HEK293 (cell line): Measurements from ENCODE around the gene UGT1A10.
A peak's percentile ranks its signal among the peaks of the same experiment; 100 is the strongest.
"Not testable (repeated sequence)": the region's sequence is repeated elsewhere in the genome, so short reads cannot be mapped to it uniquely, and the experiment has no call there.

ENCODE experiments used
- CTCF ChIA-PET: fragments of 350-600 bp; formaldehyde crosslinking; extraction: SDS; loops from one replicate; lab custom pipeline; 2021; ENCODE audit warnings: antibody characterized with exemption; lab: Yijun Ruan, JAX
- POLR2A ChIA-PET: fragments of 300-600 bp; formaldehyde crosslinking; extraction: SDS; loops from one replicate; lab custom pipeline; 2020; ENCODE audit warnings: antibody characterized with exemption, inconsistent platforms; lab: Yijun Ruan, JAX
- H3K27ac ChIP-seq: fragments of 200-500 bp; sonication (Bioruptor generic); 2 replicates; pipeline ENCODE4 v1.5.1; 2014; ENCODE audit warnings: low read depth, low read length, control low read depth, inconsistent platforms; ENCODE audit errors: extremely low read depth
- H3K36me3 ChIP-seq, 2 experiments: fragments of 200-500 bp in 1 of 2; sonication (Bioruptor generic) in 1 of 2; 1 replicate in 1 of 2; 2 replicates in 1 of 2; pipeline ENCODE4 v1.5.1; 2014 to 2017; ENCODE audit warnings: inconsistent platforms in 2 of 2, low read length in 2 of 2; ENCODE audit not compliant: control insufficient read depth in 2 of 2, insufficient read depth in 1 of 2
- H3K4me1 ChIP-seq: fragments of 200-500 bp; sonication (Bioruptor generic); 2 replicates; pipeline ENCODE4 v1.5.1; 2014; ENCODE audit warnings: mild to moderate bottlenecking, low read length, inconsistent platforms; ENCODE audit not compliant: control insufficient read depth, insufficient read depth
- H3K4me3 ChIP-seq: 2 replicates; pipeline ENCODE4 v1.5.1; 2011; ENCODE audit warnings: low read depth, mild to moderate bottlenecking, control low read depth, low read length, moderate library complexity
- H3K9me3 ChIP-seq: fragments of 200-500 bp; sonication (Bioruptor generic); 2 replicates; pipeline ENCODE4 v1.5.1; 2014; ENCODE audit warnings: low read depth, low read length, inconsistent platforms; ENCODE audit not compliant: control insufficient read depth, insufficient read depth
- ATF2 ChIP-seq: fragments of 450-650 bp; formaldehyde crosslinking; IDR thresholded peaks from 2 replicates; pipeline ENCODE4 v1.5.1; 2016; ENCODE audit warnings: missing biosample characterization, missing genetic modification characterization, low read depth
- GLI2 ChIP-seq: fragments of 450-650 bp; formaldehyde crosslinking; IDR thresholded peaks from 2 replicates; pipeline ENCODE4; 2017; ENCODE audit warnings: missing biosample characterization, missing genetic modification characterization, low read depth, borderline replicate concordance
- OSR2 ChIP-seq: fragments of 450-650 bp; formaldehyde crosslinking; IDR thresholded peaks from 2 replicates; pipeline ENCODE4 v1.5.1; 2016; ENCODE audit warnings: missing biosample characterization, missing genetic modification characterization
- ZBTB44 ChIP-seq: fragments of 450-650 bp; IDR thresholded peaks from 2 replicates; pipeline ENCODE4 v1.5.1; 2018; ENCODE audit warnings: missing biosample characterization, mild to moderate bottlenecking, missing genetic modification characterization
- ZNF146 ChIP-seq: fragments of 450-650 bp; formaldehyde crosslinking; IDR thresholded peaks from 2 replicates; pipeline ENCODE4 v1.5.1; 2016; ENCODE audit warnings: missing biosample characterization, missing genetic modification characterization
- ZNF157 ChIP-seq: fragments of 450-650 bp; formaldehyde crosslinking; IDR thresholded peaks from 2 replicates; pipeline ENCODE4 v1.5.1; 2016; ENCODE audit warnings: missing biosample characterization, missing genetic modification characterization
- ZNF174 ChIP-seq: fragments of 450-650 bp; formaldehyde crosslinking; IDR thresholded peaks from 2 replicates; pipeline ENCODE4 v1.5.0; 2017; ENCODE audit warnings: missing biosample characterization, mild to moderate bottlenecking, missing genetic modification characterization
- ZNF2 ChIP-seq: fragments of 450-650 bp; formaldehyde crosslinking; IDR thresholded peaks from 2 replicates; pipeline ENCODE4 v1.5.1; 2016; ENCODE audit warnings: missing biosample characterization, missing genetic modification characterization
- ZNF223 ChIP-seq: fragments of 450-650 bp; formaldehyde crosslinking; IDR thresholded peaks from 2 replicates; pipeline ENCODE4 v1.5.1; 2016; ENCODE audit warnings: missing biosample characterization, missing genetic modification characterization
- ZNF366 ChIP-seq: fragments of 450-650 bp; formaldehyde crosslinking; conservative IDR thresholded peaks from 2 replicates; pipeline ENCODE4 v1.5.1; 2016; ENCODE audit warnings: missing biosample characterization, missing genetic modification characterization
- ZNF398 ChIP-seq: fragments of 450-650 bp; formaldehyde crosslinking; IDR thresholded peaks from 2 replicates; pipeline ENCODE4 v1.5.1; 2017; ENCODE audit warnings: missing biosample characterization, missing genetic modification characterization
- ZNF501 ChIP-seq: fragments of 450-650 bp; formaldehyde crosslinking; IDR thresholded peaks from 2 replicates; pipeline ENCODE4 v1.5.1; 2016; ENCODE audit warnings: missing biosample characterization, missing genetic modification characterization
- ZNF529 ChIP-seq: fragments of 450-650 bp; formaldehyde crosslinking; IDR thresholded peaks from 2 replicates; pipeline ENCODE4 v1.5.1; 2017; ENCODE audit warnings: missing genetic modification characterization, missing biosample characterization; ENCODE audit not compliant: insufficient replicate concordance
- ZNF626 ChIP-seq: fragments of 450-650 bp; sonication (Bioruptor Pico); formaldehyde crosslinking; IDR thresholded peaks from 2 replicates; pipeline ENCODE4 v1.5.1; 2018; ENCODE audit warnings: missing biosample characterization, missing genetic modification characterization, inconsistent platforms
- TF ChIP-seq, protein P1 (sequence below): fragments of 450-650 bp; formaldehyde crosslinking; IDR thresholded peaks from 2 replicates; pipeline ENCODE4 v1.5.1; 2016; ENCODE audit warnings: missing biosample characterization, missing genetic modification characterization
- TF ChIP-seq, protein P2 (sequence below): fragments of 450-650 bp; formaldehyde crosslinking; IDR thresholded peaks from 2 replicates; pipeline ENCODE4 v1.5.1; 2016; ENCODE audit warnings: missing biosample characterization, missing genetic modification characterization

The UGT1A10 gene

GRCh38 chr2:233620204-233620603 lies 16.0 kb upstream of the UGT1A10 start:
- H3K27ac ChIP-seq, result no peak overlapping the region
- no peak overlapping the region for H3K4me3 ChIP-seq
- no peaks in the 10 kb centered on the region for H3K9me3 ChIP-seq
- POLR2A ChIA-PET, result no interaction called here
- no peaks in the 10 kb centered on the region for H3K4me1 ChIP-seq
- CTCF ChIA-PET, result no interaction called here
- TF ChIP-seq ZNF398 (tag by site-specific recombination) (no peak), ZNF2 (tag by site-specific recombination) (no peak), ZNF174 (no peak), ZNF501 (tag by site-specific recombination) (no peak), ZNF529 (tag by site-specific recombination) (no peak), ATF2 (tag by site-specific recombination) (no peak)
- H3K36me3 ChIP-seq, result no peaks in the 10 kb centered on the region

GRCh38 chr2:233621863-233622262 lies 14.4 kb upstream of the UGT1A10 start:
- POLR2A ChIA-PET, H3K36me3 ChIP-seq, H3K4me1 ChIP-seq, H3K4me3 ChIP-seq, H3K27ac ChIP-seq, CTCF ChIA-PET, H3K9me3 ChIP-seq: not testable (repeated sequence)
- peak; percentile 54 for TF ChIP-seq ZNF146 (tag by site-specific recombination)

DNA sequence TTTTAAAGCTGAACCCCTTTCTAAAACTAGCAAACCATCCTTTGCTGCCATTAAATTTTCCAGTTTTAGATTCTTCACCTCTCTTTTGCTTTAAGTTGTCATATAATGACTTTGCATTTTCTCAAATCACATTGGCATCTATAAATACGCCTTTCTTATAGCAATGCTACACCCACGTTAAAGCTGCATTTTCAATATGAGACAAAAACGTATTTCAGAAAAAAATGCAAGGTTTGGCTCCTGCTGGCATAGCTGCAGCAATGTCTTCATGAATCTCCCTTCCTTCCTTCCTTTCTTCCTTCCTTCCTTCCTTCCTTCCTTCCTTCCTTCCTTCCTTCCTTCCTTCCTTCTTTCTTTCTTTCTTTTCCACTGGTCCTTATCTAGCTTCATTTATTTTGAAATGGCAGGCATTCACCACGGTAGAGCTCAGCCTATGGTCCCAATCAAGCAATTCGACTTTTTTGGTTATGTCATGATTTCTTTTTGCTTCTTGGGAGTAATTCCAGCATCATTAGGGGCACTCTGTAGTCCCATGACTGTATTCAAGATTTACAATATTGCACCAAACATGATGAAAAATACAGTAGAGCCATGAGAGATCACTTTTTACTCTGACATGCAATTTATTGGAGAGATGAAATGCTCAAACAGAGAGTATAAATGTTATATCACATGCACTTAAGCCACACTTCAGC lies 8.8 kb upstream of the UGT1A10 start:
- H3K9me3 ChIP-seq, result no peaks in the 10 kb centered on the region
- H3K36me3 ChIP-seq, result no peaks in the 10 kb centered on the region
- ChIA-PET POLR2A (no interaction called here), CTCF (interaction anchor here (0.6 kb wide), 1 partner anchor 106 kb away, joined by 4 read pairs; no protein-coding TSS in a partner anchor)
- H3K4me1 ChIP-seq, result no peaks in the 10 kb centered on the region
- H3K27ac ChIP-seq, result no peak overlapping the region
- TF ChIP-seq, protein P1, sequence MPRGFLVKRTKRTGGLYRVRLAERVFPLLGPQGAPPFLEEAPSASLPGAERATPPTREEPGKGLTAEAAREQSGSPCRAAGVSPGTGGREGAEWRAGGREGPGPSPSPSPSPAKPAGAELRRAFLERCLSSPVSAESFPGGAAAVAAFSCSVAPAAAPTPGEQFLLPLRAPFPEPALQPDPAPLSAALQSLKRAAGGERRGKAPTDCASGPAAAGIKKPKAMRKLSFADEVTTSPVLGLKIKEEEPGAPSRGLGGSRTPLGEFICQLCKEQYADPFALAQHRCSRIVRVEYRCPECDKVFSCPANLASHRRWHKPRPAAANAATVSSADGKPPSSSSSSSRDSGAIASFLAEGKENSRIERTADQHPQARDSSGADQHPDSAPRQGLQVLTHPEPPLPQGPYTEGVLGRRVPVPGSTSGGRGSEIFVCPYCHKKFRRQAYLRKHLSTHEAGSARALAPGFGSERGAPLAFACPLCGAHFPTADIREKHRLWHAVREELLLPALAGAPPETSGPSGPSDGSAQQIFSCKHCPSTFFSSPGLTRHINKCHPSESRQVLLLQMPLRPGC (tag by site-specific recombination), result no peak
- no peak for TF ChIP-seq ZNF223 (tag by site-specific recombination)
- TF ChIP-seq OSR2 (tag by site-specific recombination), result no peak
- TF ChIP-seq, protein P2, sequence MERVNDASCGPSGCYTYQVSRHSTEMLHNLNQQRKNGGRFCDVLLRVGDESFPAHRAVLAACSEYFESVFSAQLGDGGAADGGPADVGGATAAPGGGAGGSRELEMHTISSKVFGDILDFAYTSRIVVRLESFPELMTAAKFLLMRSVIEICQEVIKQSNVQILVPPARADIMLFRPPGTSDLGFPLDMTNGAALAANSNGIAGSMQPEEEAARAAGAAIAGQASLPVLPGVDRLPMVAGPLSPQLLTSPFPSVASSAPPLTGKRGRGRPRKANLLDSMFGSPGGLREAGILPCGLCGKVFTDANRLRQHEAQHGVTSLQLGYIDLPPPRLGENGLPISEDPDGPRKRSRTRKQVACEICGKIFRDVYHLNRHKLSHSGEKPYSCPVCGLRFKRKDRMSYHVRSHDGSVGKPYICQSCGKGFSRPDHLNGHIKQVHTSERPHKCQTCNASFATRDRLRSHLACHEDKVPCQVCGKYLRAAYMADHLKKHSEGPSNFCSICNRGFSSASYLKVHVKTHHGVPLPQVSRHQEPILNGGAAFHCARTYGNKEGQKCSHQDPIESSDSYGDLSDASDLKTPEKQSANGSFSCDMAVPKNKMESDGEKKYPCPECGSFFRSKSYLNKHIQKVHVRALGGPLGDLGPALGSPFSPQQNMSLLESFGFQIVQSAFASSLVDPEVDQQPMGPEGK, result no peak
- no peak for TF ChIP-seq ZNF157 (tag by site-specific recombination)
- TF ChIP-seq GLI2 (tag by site-specific recombination), result no peak
- no peak for TF ChIP-seq ZNF366
- no peak for TF ChIP-seq ZNF2 (tag by site-specific recombination)
- TF ChIP-seq ZBTB44 (tag by site-specific recombination), result no peak
- TF ChIP-seq ZNF626 (tag by site-specific recombination), result no peak
- H3K4me3 ChIP-seq, result no peak overlapping the region
